ENCODE results near the gene NPLOC4.

DNA sequence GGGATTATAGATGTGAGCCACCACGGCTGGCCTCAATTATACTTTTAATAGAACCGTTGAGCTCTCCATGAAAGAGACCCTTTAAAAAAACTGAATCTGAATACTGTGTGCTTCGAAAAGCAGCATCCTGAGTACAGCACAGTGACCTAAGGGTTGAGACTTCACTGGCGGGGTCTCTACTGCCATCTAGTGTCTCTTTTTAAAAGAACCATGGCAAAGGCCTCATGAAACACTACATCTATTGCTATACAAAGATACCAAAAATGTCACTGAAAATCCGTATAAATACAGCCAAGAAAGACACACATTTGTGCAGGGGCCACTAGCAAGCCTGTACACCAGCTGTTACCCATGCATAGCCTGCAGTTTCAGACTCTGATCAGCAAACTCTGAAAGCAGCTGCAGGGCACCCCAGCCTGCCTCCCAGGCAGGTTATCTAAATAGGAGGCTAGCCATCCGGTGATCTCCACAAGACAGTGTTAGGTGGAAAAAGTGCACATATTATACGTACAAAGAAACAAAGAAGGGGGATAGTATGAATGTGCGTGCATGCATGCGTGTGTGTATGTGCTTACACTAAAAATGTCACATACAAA, 35.3 kb downstream of the NPLOC4 start:
- TF ChIP-seq, protein P1, sequence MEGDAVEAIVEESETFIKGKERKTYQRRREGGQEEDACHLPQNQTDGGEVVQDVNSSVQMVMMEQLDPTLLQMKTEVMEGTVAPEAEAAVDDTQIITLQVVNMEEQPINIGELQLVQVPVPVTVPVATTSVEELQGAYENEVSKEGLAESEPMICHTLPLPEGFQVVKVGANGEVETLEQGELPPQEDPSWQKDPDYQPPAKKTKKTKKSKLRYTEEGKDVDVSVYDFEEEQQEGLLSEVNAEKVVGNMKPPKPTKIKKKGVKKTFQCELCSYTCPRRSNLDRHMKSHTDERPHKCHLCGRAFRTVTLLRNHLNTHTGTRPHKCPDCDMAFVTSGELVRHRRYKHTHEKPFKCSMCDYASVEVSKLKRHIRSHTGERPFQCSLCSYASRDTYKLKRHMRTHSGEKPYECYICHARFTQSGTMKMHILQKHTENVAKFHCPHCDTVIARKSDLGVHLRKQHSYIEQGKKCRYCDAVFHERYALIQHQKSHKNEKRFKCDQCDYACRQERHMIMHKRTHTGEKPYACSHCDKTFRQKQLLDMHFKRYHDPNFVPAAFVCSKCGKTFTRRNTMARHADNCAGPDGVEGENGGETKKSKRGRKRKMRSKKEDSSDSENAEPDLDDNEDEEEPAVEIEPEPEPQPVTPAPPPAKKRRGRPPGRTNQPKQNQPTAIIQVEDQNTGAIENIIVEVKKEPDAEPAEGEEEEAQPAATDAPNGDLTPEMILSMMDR (IDR thresholded peaks at IDR 0.05) = peak; percentile 82
- TF ChIP-seq EZH2phosphoT487 (IDR thresholded peaks at IDR 0.05) = no peak
- TF ChIP-seq EZH2 (IDR thresholded peaks at IDR 0.05) = no peak

All from neural progenitor cell (in vitro differentiated cells).